Activated effector memory CD4-positive, alpha-beta T cell treated with Interleukin-2 at 50 U/mL for 16 hours (primary cell): ENCODE measurements around the gene NOD2.

Experiments used
- DNase-seq: peaks from one replicate; pipeline ENCODE4 v3.0.0-alpha.2; 2020

Gene NOD2

GRCh38 chr16:50718061-50718760 is 24.8 kb downstream of the NOD2 start:
- DNase-seq = no peak

GRCh38 chr16:50718761-50719400 is 25.5 kb downstream of the NOD2 start:
- no peak for DNase-seq

- no peak for DNase-seq
These were observed 26.3 kb downstream of the NOD2 start for GRCh38 chr16:50719401-50720337.

- no peak for DNase-seq
These were observed 28.4 kb downstream of the NOD2 start for GRCh38 chr16:50721549-50722404.

GRCh38 chr16:50722405-50722737 is 29.0 kb downstream of the NOD2 start:
- DNase-seq = no peak

GRCh38 chr16:50722960-50723359 is 29.6 kb downstream of the NOD2 start:
- DNase-seq = no peak

- no peak for DNase-seq
These were observed 30.9 kb downstream of the NOD2 start for GRCh38 chr16:50724306-50724705.

GRCh38 chr16:50731130-50731988 is 38.0 kb downstream of the NOD2 start:
- no peak for DNase-seq

GRCh38 chr16:50731989-50732832 is 38.8 kb downstream of the NOD2 start:
- DNase-seq = no peak

GRCh38 chr16:50733468-50733867 is 40.1 kb downstream of the NOD2 start:
- DNase-seq = no peak

GRCh38 chr16:50735629-50736122 is 42.3 kb downstream of the NOD2 start:
- no peak for DNase-seq

GRCh38 chr16:50736448-50736847 is 43.0 kb downstream of the NOD2 start:
- DNase-seq = no peak

- no peak for DNase-seq
These were observed 44.1 kb downstream of the NOD2 start for GRCh38 chr16:50737420-50737959.

- no peak for DNase-seq
These were observed 45.6 kb downstream of the NOD2 start for GRCh38 chr16:50739031-50739430.

- DNase-seq = no peak
These were observed 47.3 kb downstream of the NOD2 start for GRCh38 chr16:50740736-50741135.

GRCh38 chr16:50741225-50741780 is 47.9 kb downstream of the NOD2 start:
- no peak for DNase-seq

GRCh38 chr16:50741781-50742575 is 48.6 kb downstream of the NOD2 start, which contains the start of gene CYLD:
Gene CYLD, plus strand, starts transcription at chr16:50742086. Its CDS starts 7,613 bp downstream, at chr16:50749699.
- DNase-seq = peak; percentile 99

GRCh38 chr16:50742576-50743200 is 49.3 kb downstream of the NOD2 start:
- DNase-seq = peak; percentile 31
